Neuronal stem cell (in vitro differentiated cells): Measurements from ENCODE around the gene SLC9C1.

Experiments
- DNase-seq: peaks from one replicate; pipeline ENCODE4 v3.0.0-alpha.2; 2013; ENCODE audit warnings: low spot score
- H2AFZ ChIP-seq: one replicate; pipeline ENCODE4 v1.6.1; 2013; ENCODE audit warnings: mild to moderate bottlenecking, low read length, inconsistent platforms
- H2AK5ac ChIP-seq: 2 replicates; pipeline ENCODE4 v1.6.1; 2013; ENCODE audit warnings: low read depth, mild to moderate bottlenecking, inconsistent platforms, low read length, moderate library complexity, mixed read lengths
- H2BK120ac ChIP-seq: 2 replicates; pipeline ENCODE4 v1.6.1; 2013; ENCODE audit warnings: low read depth, mild to moderate bottlenecking, inconsistent platforms, low read length, moderate library complexity, mixed read lengths
- H2BK12ac ChIP-seq: one replicate; pipeline ENCODE4 v1.6.1; 2013; ENCODE audit warnings: low read length, inconsistent platforms
- H2BK15ac ChIP-seq: 2 replicates; pipeline ENCODE4 v1.6.1; 2013; ENCODE audit warnings: mild to moderate bottlenecking, low read length, inconsistent platforms, mixed read lengths
- H2BK5ac ChIP-seq: one replicate; pipeline ENCODE4 v1.6.1; 2013; ENCODE audit warnings: inconsistent platforms, mild to moderate bottlenecking, low read length, moderate library complexity
- H3K14ac ChIP-seq: one replicate; pipeline ENCODE4 v1.6.1; 2013; ENCODE audit warnings: low read length, inconsistent platforms
- H3K18ac ChIP-seq: 2 replicates; pipeline ENCODE4 v1.6.1; 2013; ENCODE audit warnings: low read length, inconsistent platforms
- H3K23ac ChIP-seq: 2 replicates; pipeline ENCODE4 v1.6.1; 2013; ENCODE audit warnings: low read depth, mild to moderate bottlenecking, mixed read lengths, low read length, inconsistent platforms; ENCODE audit not compliant: poor library complexity
- H3K27ac ChIP-seq: replicated peaks from 3 replicates; pipeline ENCODE4 v1.5.1; 2013; ENCODE audit warnings: low read length, inconsistent platforms
- H3K27me3 ChIP-seq, 3 experiments: 2 replicates each; pipeline ENCODE4 v1.6.1; 2013; ENCODE audit warnings: low read length in 3 of 3, mild to moderate bottlenecking in 2 of 3, inconsistent platforms in 1 of 3, low read depth in 1 of 3, mixed read lengths in 1 of 3, moderate library complexity in 1 of 3; ENCODE audit not compliant: control insufficient read depth in 3 of 3, insufficient read depth in 3 of 3
- H3K36me3 ChIP-seq, 2 donors: replicated peaks in 1 of 2; 2 replicates each; pipeline ENCODE4 v1.6.1; 2013; ENCODE audit warnings: low read length in 2 of 2; ENCODE audit not compliant: control insufficient read depth in 2 of 2, insufficient read depth in 2 of 2
- H3K4ac ChIP-seq: 2 replicates; pipeline ENCODE4 v1.6.1; 2013; ENCODE audit warnings: inconsistent platforms, mild to moderate bottlenecking, low read length, moderate library complexity
- H3K4me1 ChIP-seq, 2 donors: 1 replicate in 1 of 2; 2 replicates in 1 of 2; pipeline ENCODE4 v1.6.1; 2013; ENCODE audit warnings: low read length in 2 of 2, low read depth in 1 of 2; ENCODE audit not compliant: control insufficient read depth in 2 of 2, insufficient read depth in 1 of 2
- H3K4me2 ChIP-seq: one replicate; pipeline ENCODE4 v1.6.1; 2013; ENCODE audit warnings: mild to moderate bottlenecking, low read length, inconsistent platforms; ENCODE audit not compliant: insufficient read depth, poor library complexity, severe bottlenecking
- H3K4me3 ChIP-seq, 2 donors: 2 replicates each; pipeline ENCODE4 v1.5.1; 2013; ENCODE audit warnings: low read length in 2 of 2, mild to moderate bottlenecking in 2 of 2, inconsistent platforms in 1 of 2, moderate library complexity in 1 of 2
- H3K79me1 ChIP-seq: one replicate; pipeline ENCODE4 v1.6.1; 2013; ENCODE audit warnings: low read depth, mild to moderate bottlenecking, inconsistent platforms, low read length, moderate library complexity
- H3K9ac ChIP-seq: one replicate; pipeline ENCODE4 v1.6.1; 2013; ENCODE audit warnings: mild to moderate bottlenecking, low read depth, low read length, inconsistent platforms; ENCODE audit not compliant: poor library complexity
- H3K9me3 ChIP-seq, 2 donors: replicated peaks in 1 of 2; 2 replicates each; pipeline versions ENCODE3 to v1.6.1; 2013; ENCODE audit warnings: low read length in 2 of 2, mild to moderate bottlenecking in 2 of 2, inconsistent platforms in 1 of 2, low read depth in 1 of 2, mixed read lengths in 1 of 2, moderate library complexity in 1 of 2; ENCODE audit not compliant: control insufficient read depth in 2 of 2, insufficient read depth in 1 of 2
- H4K8ac ChIP-seq: one replicate; pipeline ENCODE4 v1.6.1; 2013; ENCODE audit warnings: low read depth, mild to moderate bottlenecking, inconsistent platforms, low read length, moderate library complexity
- H4K91ac ChIP-seq: one replicate; pipeline ENCODE4 v1.6.1; 2013; ENCODE audit warnings: low read length, low read depth, mild to moderate bottlenecking, inconsistent platforms; ENCODE audit not compliant: poor library complexity
- WGBS, 2 donors: extraction: QIAGEN DNeasy Blood & Tissue Kit; methylation state at CpG; one replicate each; pipeline ENCODE4 v1.1.7; 2013; ENCODE audit warnings: missing lambda C conversion rate in 2 of 2, mixed read lengths in 1 of 2; ENCODE audit not compliant: insufficient read length in 2 of 2, insufficient replicate concordance in 1 of 2; ENCODE audit errors: extremely low coverage in 2 of 2; 5-methylcytosine and 5-hydroxymethylcytosine counted together

Gene SLC9C1

GRCh38 chr3:112175646-112176045 is 118.4 kb downstream of the SLC9C1 start:
- H3K27ac ChIP-seq: no peak overlapping the region
- no CpG with 5 or more reads among the region's 6 CpGs for WGBS, 2 donors
- DNase-seq: no peak
- peaks cover 2% of the 10 kb centered on the region for H3K79me1 ChIP-seq
- no peak overlapping the region for H2BK120ac ChIP-seq
- no peaks in the 10 kb centered on the region for H3K36me3 ChIP-seq
- H3K18ac ChIP-seq: no peak overlapping the region
- H2AFZ ChIP-seq: no peak overlapping the region
- H3K9ac ChIP-seq: no peak overlapping the region
- no peak overlapping the region for H4K91ac ChIP-seq
- no peak overlapping the region for H3K4ac ChIP-seq
- peaks cover 0 to 2% of the 10 kb centered on the region in 2 donors for H3K9me3 ChIP-seq
- peaks cover 0 to 2% (median 0%) of the 10 kb centered on the region in 3 experiments for H3K27me3 ChIP-seq
- no peak overlapping the region for H4K8ac ChIP-seq
- H3K4me3 ChIP-seq: no peak overlapping the region
- H3K14ac ChIP-seq: no peak overlapping the region
- no peak overlapping the region for H3K23ac ChIP-seq
- H2BK12ac ChIP-seq: no peak overlapping the region
- H3K4me2 ChIP-seq: no peak overlapping the region
- no peak overlapping the region for H2BK15ac ChIP-seq
- no peak overlapping the region for H2BK5ac ChIP-seq
- no peak overlapping the region for H2AK5ac ChIP-seq
- H3K4me1 ChIP-seq: no peaks in the 10 kb centered on the region

GRCh38 chr3:112175037-112175436 is 119.0 kb downstream of the SLC9C1 start:
- peaks cover 0 to 2% of the 10 kb centered on the region in 2 donors for H3K9me3 ChIP-seq
- H3K9ac ChIP-seq: no peak overlapping the region
- peak overlapping the region; percentile 20 for H2BK5ac ChIP-seq
- no peak overlapping the region for H2AFZ ChIP-seq
- H4K8ac ChIP-seq: no peak overlapping the region
- no peak overlapping the region for H3K27ac ChIP-seq
- no peak overlapping the region for H3K4ac ChIP-seq
- DNase-seq: no peak
- H3K23ac ChIP-seq: no peak overlapping the region
- no peak overlapping the region for H4K91ac ChIP-seq
- H3K14ac ChIP-seq: no peak overlapping the region
- H3K4me3 ChIP-seq: no peak overlapping the region
- no peak overlapping the region for H2AK5ac ChIP-seq
- peaks cover 2% of the 10 kb centered on the region for H3K79me1 ChIP-seq
- H2BK15ac ChIP-seq: no peak overlapping the region
- no peaks in the 10 kb centered on the region for H3K36me3 ChIP-seq
- WGBS, 2 donors: no CpG with 5 or more reads among the region's 5 CpGs
- H2BK12ac ChIP-seq: no peak overlapping the region
- peaks cover 0 to 2% (median 0%) of the 10 kb centered on the region in 3 experiments for H3K27me3 ChIP-seq
- H3K4me2 ChIP-seq: no peak overlapping the region
- H2BK120ac ChIP-seq: peak overlapping the region; percentile 17
- no peak overlapping the region for H3K18ac ChIP-seq
- no peaks in the 10 kb centered on the region for H3K4me1 ChIP-seq

- Histone ChIP-seq H4K8ac (no peak overlapping the region), H3K14ac (no peak overlapping the region), H2BK15ac (no peak overlapping the region), H3K4me3 (no peak overlapping the region), H3K18ac (no peak overlapping the region), H2AFZ (no peak overlapping the region), H2BK12ac (no peak overlapping the region), H2BK120ac (no peak overlapping the region), H2BK5ac (no peak overlapping the region), H3K9ac (no peak overlapping the region), H3K36me3 (no peaks in the 10 kb centered on the region), H3K9me3 (peaks cover 0 to 2% of the 10 kb centered on the region in 2 donors), H3K27me3 (peaks cover 0 to 2% (median 0%) of the 10 kb centered on the region in 3 experiments), H2AK5ac (no peak overlapping the region), H3K4me2 (no peak overlapping the region), H3K27ac (no peak overlapping the region), H3K4ac (no peak overlapping the region), H3K4me1 (peaks cover 0 to 2% of the 10 kb centered on the region in 2 donors), H3K23ac (no peak overlapping the region), H3K79me1 (no peaks in the 10 kb centered on the region), H4K91ac (no peak overlapping the region)
- DNase-seq: no peak
- no CpG with 5 or more reads among the region's 3 CpGs for WGBS, 2 donors
Observed at GRCh38 chr3:112171144-112171543, 122.9 kb downstream of the SLC9C1 start.

GRCh38 chr3:112170046-112170445 is 124.0 kb downstream of the SLC9C1 start:
- Histone ChIP-seq H3K23ac (no peak overlapping the region), H2AK5ac (no peak overlapping the region), H3K14ac (no peak overlapping the region), H3K9ac (no peak overlapping the region), H3K36me3 (no peaks in the 10 kb centered on the region), H2BK12ac (no peak overlapping the region), H3K27ac (no peak overlapping the region), H3K79me1 (no peaks in the 10 kb centered on the region), H2BK120ac (no peak overlapping the region), H3K4me2 (no peak overlapping the region), H3K18ac (no peak overlapping the region), H2BK15ac (no peak overlapping the region), H3K4me1 (peaks cover 0 to 2% of the 10 kb centered on the region in 2 donors), H3K9me3 (peaks cover 0 to 2% of the 10 kb centered on the region in 2 donors), H4K8ac (no peak overlapping the region), H3K4me3 (no peak overlapping the region), H3K4ac (no peak overlapping the region), H3K27me3 (no peaks in the 10 kb centered on the region), H2AFZ (no peak overlapping the region), H4K91ac (no peak overlapping the region), H2BK5ac (no peak overlapping the region)
- no CpG with 5 or more reads among the region's 2 CpGs for WGBS, 2 donors
- no peak for DNase-seq
